ENCODE data around the gene RASGRP1.

Gene RASGRP1

DNA sequence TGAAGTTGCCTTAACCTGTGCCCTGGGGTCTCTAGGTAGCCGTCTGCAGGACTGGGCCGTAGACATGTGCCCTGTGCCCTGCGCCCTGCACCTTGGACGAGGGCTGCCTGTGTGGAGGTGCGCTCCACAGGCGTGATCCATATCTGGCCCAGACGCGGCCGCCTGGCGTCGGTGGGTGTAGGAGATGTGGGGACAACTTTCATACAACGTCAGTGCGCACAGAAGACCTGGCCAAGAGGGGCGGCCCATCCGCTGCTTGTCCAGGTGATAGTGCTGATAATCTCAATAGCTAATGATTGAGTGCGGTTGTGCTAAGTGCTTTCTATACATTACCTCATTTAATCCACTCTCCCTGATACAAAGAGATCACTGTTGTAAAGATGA lies 665 bp upstream of the RASGRP1 start:
- no peak for DNase-seq (ENCODE audit: low spot score)

DNA sequence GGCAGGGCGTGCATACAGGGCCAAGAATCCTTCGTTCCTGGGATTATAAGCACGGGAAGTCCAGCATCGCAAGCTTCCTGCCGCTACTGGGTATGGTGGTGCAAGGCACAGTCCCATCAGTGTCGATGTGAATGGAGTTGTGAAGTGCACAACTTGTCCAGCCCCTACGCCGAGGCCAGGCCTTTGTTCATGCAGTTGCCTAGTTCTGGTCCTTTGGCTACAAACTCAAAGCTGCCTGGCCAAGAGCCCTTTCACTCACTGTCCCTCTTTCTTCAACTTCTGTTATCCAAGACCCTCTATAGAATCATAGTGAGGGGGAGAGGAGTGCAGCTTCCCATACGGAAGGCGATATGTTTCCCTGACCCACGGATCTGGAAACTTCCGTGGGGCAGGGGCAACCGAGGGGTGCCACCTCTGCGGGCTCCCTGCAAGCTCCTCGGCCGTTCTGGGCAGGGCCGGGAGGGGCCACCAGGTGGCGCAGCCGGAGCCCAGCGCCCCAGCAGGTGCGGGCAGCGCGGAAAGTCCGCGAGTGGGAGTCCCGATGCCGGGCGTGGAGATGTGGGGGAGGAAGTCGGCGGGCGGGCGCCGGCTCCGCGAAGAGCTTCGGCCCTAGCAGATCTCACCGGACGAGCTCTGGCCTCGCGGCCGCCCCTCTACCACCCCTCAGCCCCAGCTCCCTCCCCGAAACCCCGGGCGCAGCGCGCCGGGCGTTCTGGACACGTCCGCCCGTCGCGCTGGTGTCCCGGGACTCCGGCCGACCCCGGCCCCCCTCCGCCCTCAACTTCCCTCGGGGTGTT lies 693 bp downstream of the RASGRP1 start:
- peak; percentile 61 for DNase-seq (ENCODE audit: low spot score)

- no peak for DNase-seq (ENCODE audit: low spot score)
Observed at GRCh38 chr15:38562278-38562677, 2.3 kb downstream of the RASGRP1 start.

DNA sequence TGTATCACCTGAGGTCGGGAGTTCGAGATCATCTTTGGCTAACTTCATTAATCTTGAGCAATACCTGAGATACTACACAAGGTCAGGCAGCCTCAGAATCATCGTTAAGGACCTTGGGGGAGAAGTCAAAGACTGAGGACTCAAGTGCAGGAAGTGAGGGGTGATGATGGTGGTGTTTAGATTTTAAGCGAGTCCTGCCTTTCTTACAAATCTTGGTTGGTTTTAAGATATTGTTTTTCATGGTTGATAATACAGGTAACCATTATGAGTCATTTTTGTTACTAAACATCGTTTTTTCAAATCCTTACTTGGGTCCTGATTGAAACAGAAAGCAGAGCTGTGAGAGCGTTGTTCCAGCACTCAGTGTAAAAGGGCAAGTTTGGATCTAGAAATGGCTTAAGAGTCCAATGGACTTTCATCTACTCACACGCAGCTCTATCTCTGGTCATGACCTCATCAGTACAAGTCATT lies 4.1 kb downstream of the RASGRP1 start:
- DNase-seq (ENCODE audit: low spot score) = no peak

DNA sequence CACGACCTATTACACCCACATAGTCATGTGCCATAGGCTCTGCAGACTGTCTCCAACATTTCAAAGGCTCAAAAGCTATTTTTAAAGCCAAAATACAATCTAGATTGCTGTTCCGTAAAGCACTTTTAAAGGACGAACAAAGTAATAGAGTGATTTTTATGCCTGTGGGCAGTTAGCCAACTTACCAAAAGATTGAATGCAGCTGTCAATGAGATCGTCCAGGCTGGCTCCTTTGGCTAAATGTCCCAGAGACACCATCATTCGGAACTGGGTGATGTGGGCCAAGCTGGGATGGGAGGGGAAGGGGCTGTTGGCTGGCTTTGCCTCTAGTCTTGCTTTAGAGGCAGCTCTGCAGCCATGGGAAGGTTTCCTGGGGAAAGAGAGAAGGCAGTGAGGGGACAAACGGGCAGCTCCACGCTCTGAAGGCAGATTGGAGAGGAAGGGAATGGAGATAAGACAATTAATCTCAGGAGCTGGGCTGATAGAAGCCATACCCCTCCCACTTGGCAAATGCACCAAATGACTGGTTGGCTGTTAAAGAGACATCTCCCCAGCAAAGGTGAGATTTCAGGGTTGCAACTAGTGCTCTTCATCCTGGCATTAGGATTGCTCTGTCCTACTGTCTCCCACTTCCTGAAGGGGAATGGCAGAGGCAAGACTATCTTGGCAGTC lies 4.8 kb downstream of the RASGRP1 start:
- no peak for DNase-seq (ENCODE audit: low spot score)

DNA sequence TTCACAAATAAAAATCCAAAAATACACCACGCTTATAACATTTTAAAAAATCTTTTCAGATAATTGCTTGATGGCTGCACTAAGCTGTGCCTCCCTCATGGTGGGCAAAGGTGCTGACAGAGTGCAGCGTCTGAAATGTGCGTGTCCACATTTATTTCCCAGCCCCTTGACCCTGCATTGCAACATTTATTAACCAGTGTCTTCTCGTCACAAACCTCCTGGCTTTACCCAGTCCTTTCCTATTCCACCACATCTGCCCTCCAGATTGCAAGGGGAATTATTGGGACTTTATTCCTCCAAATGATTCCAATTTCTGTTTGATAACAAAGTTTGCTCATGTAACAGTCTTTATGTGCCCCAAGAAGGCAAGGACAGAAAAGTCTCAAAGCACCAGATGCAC lies 5.5 kb downstream of the RASGRP1 start:
- DNase-seq (ENCODE audit: low spot score) = no peak

GRCh38 chr15:38558372-38559059 lies 6.1 kb downstream of the RASGRP1 start:
- no peak for DNase-seq (ENCODE audit: low spot score)

DNA sequence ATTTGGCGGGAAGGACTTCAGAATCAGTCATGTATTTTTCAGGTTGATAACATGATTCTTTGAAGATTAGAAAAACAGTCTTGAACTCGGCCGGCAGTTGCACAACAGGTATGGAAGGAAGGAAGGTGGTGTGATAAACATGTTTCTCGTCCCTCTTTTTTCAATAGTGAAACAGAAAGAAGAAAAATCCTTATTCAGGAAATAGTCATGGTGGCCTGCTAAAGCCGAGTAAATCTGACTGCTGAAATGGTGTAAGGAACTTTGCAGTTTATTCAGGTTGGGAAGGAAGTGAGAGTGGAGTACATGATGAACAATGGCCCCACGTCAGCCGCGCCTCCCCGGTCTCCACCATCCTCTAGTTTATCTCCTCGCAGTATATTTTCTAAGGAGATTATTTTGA lies 6.7 kb downstream of the RASGRP1 start:
- DNase-seq (ENCODE audit: low spot score) = no peak

DNA sequence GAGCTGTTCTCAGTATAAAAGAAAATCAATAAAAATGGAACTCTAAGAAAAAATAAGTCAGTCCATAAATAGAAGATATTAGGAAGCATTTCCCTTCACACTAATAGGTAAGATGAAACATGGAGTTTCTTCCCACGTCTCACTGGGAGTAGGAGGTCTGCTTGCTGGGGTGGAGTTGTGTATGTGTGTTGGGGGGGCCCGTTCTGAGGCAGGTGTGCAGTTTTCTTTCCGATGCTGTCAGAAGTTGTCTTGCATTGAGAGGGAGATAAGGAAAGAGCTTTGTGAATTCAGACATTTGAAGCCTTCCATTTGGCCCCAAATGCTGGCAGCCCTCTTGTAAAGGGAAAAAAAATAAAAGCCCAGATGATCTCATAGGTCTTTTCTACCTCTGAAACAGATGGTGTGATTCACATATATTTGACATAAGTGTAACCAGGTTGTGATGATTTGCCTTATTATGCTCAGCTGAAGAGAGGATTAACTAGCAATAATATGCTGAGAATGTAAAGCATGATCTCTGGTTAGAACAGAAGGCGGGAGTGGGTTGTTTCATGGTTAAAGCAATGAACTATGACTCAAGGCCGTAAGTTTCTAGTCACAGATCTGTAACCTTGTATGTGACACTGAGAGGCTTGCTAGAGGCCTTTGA lies 8.8 kb downstream of the RASGRP1 start:
- DNase-seq (ENCODE audit: low spot score) = no peak

- no peak for DNase-seq (ENCODE audit: low spot score)
Observed at GRCh38 chr15:38554354-38554753, 10.3 kb downstream of the RASGRP1 start.

- no peak for DNase-seq (ENCODE audit: low spot score)
Observed at GRCh38 chr15:38553071-38553470, 11.5 kb downstream of the RASGRP1 start.

DNA sequence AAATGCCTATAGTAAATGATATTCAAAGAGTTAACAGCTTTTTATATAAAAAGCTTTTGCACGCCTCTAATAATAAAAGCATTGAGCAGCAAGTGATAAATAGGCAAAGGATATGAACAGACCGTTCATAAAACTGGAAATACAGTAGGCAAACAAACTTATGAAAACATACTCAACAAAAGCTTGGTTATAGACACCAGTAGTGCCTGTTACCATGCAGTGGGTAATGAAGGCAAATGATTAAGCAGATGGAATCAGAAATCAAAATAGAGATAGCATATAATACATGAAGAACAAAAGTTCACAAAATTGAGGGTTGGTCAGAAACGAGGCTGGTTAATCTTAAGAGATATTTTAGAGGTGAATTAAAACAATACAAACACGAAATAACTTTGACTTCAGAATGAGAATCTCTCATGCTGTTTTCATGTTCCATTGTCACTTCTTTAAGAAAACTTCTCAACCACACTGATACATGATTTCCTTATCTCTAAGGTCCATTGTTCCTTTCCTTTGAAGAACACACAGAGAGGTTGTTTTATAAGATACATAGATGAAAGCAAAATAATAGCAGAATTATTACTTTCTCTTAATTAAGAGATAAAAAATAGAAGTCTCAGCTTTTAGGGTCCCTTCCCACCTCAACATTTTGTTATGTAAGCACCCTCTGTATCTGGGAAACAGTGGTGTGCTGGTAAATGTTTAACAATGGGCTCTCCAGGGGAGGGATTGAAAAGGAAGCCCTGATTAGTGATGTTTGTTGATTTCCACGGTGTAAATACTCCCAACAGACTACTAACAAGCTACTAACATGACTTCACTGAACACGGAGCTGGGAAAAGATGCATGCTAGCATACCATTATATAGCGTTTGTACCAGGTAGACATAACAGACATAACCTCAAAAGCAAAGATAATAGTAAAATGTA lies 12.6 kb downstream of the RASGRP1 start:
- no peak for DNase-seq (ENCODE audit: low spot score)

DNA sequence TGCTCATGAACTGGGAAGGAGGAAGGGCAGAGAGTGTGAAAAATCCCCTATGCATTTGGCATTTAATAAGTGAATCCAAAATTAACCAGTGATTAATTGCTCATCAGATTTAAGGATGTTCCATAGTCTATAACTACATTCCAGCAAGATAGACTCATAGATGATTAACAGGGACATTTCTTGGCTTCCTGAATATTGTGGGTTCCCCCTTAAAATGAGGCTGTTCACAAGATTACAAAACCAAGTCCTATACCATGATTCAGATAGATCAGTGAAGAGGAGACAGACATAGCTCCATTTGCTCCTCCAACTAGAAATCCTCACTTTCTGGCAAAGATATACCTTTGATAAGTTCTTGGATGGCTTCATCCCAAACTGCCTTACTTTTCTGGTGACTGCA lies 15.4 kb downstream of the RASGRP1 start:
- DNase-seq (ENCODE audit: low spot score) = no peak

DNA sequence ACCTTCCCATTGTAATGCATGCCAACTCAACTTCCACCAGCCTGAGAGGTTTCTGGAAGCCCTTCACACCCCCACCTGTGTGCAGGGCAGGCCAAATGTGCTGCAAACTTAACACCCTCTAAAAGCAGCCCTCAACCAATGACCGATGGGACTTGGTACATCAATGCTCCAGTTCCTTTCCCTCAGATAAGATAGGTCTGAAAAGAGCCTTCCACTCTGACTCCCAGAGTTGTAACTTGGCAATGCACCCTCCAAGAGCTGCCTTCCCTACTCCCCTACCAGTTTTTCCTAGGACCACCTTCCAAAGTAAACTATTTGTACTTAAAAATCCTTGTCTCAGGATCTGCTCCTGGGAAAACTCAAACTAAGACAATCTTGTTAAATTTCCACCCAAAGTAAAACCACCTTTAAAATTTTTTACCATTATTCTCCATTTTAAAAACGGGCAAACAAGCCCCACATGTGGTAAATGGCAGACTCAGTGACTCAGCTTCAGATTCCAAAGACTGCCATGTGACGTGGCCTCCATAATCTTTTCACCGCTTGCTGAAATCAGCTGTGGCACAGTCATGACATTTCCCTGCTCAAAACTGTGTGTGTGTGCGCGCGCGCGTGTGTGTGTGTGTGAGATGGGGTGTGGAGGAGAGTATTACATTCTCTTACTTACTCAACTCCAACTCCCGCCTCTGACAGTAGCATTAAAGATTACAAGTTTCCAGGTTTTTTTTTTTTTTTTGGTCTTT lies 17.2 kb downstream of the RASGRP1 start:
- no peak for DNase-seq (ENCODE audit: low spot score)

- DNase-seq (ENCODE audit: low spot score) = no peak
Observed at GRCh38 chr15:38545179-38545578, 19.4 kb downstream of the RASGRP1 start.

GRCh38 chr15:38541026-38541425 lies 23.6 kb downstream of the RASGRP1 start:
- no peak for DNase-seq (ENCODE audit: low spot score)

- no peak for DNase-seq (ENCODE audit: low spot score)
Observed at GRCh38 chr15:38540510-38540909, 24.1 kb downstream of the RASGRP1 start.

DNA sequence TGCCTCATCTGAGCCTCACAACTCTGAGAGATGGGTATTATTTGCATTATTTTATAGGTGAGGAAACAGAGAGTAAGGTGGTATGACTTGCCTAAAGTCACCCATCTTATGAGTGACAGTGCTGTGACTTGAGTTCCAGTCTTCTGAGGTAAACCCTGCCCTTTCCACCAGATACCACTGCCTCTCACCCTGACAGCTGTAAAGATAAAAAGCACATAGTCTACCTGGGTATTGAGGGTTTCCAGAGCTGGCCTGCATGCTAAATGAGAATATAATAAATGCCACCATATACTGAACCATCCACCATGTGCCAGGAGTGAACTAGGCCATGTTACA lies 25.6 kb downstream of the RASGRP1 start:
- no peak for DNase-seq (ENCODE audit: low spot score)

DNA sequence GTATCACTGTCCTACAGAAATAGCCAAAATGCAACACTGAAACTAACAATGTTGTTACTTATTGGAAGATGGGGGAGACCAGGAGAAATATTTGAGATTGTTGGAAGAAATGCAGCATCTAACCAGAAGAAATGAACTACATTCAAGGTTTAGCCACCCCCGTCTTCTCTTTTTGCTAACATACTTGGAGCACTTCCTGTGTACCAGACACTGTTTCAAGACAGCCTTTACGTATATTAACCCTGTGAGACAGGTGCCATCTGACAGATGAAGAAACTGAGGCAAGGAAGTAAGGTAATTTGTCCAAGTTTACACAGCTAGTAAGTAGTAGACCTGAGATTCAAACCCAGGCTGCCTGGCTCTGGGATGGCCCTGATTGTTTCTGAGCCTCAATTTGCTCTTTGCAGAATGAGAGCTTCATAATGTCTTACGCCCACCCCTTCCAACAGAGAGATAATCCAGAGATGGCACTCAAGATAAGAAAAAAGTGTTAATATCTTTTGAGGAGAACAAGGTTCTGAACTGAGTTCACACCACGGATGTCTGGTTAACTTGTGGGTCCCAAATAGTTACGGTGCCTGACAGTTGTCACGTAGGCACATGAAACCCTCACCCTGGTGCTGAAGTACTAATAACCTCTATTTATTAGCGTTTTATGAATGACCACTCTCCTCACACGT lies 26.1 kb downstream of the RASGRP1 start:
- no peak for DNase-seq (ENCODE audit: low spot score)

GRCh38 chr15:38536201-38536676 lies 28.4 kb downstream of the RASGRP1 start:
- no peak for DNase-seq (ENCODE audit: low spot score)

Data from HuH-7 (cell line).